Measurements from ENCODE around the gene LRP4.

GRCh38 chr11:46958777-46959176 is 40.4 kb upstream of the LRP4 start:
- TF ChIP-seq POLR2AphosphoS5 (IDR thresholded peaks at IDR 0.05; ENCODE audit: low read depth) (no peak), CTCF (IDR thresholded peaks at IDR 0.05; ENCODE audit: insufficient read depth, low read length) (no peak), GABPA (IDR thresholded peaks at IDR 0.05; ENCODE audit: low read depth) (no peak)
